ENCODE results near the gene DOCK2. TPM values are rescaled to one million over a fixed set of nuclear protein-coding genes. Genes with fewer than 3 reads are reported as not detected.

DOCK2 gene
- total RNA-seq, 1 donor from 2014 or later: 0.17 TPM

Other genes with a start within 250 kb of the DOCK2 start
- gene SPDL1, start 53.5 kb upstream of the DOCK2 start, total RNA-seq: 10.9 and 27.5 TPM in 2 replicates

Data from dermis blood vessel endothelial cell (primary cell).